ENCODE results near the gene PGP. TPM values are rescaled to one million over a fixed set of nuclear protein-coding genes. Genes with fewer than 3 reads are reported as not detected.

PGP gene
- total RNA-seq, 1 experiment from 2014 or later = 38.3 TPM

DNA sequence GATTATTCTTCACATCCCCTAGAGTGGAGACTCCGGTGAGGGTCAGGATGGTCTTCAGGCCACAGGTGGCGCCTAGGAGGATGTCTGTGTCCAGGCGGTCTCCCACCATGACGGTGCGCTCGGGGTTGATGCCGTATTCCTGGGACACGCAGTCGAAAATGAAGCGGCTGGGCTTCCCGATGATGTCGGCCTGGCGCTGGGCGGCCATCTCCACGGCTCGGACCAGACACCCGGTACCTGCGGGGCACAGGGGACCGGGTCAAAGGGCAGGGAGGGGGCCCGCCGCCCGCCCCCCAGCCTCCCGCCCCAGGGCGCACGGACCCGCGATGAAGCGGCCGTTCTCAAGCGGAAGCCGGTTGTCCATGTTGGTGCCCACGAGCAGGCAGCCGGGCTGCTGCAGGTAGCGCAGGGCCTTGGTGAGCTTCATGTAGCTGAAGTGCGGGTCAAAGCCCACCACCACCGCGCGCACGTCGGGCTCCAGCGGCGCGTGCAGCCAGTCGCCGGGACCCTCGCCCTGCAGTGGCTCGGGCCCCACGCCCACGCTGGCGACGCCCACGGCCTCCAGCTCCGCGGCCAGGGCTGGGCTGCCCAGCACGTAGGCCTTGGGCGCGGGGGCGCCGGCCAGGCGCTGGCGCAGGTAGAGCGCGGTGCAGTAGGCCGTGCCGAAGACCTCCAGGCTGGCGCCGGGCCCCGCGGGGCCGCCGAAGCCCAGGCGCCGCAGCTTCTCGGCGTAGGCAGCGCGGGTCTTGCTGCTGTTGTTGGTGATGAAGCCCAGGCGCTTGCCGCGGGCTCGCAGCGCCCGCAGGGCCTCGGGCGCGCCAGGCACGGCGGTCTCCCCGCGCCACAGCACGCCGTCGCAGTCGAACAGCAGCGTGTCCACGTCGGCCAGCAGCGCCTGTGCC is 572 bp downstream of the PGP start:
- Histone ChIP-seq H4K91ac (ENCODE audit: insufficient read length, low read depth, low read length) (no peak overlapping the region), H4K8ac (replicated peaks; ENCODE audit: insufficient read length, low read depth, low read length) (no peak overlapping the region), H2BK20ac (ENCODE audit: low read depth, low read length, poor library complexity, severe bottlenecking) (no peak overlapping the region), H3K4me2 (ENCODE audit: insufficient read depth, insufficient read length, low read length) (peak overlapping the region; percentile 75), H3K9me3 (ENCODE audit: control insufficient read depth, low read depth, low read length) (no peaks in the 10 kb centered on the region), H2AFZ (ENCODE audit: low read length) (no peak overlapping the region), H3K27me3 (ENCODE audit: insufficient read depth, low read length) (no peaks in the 10 kb centered on the region), H4K5ac (ENCODE audit: insufficient read length, low read depth, low read length) (no peak overlapping the region), H3K14ac (ENCODE audit: insufficient read depth, low read length) (0 out of 2 replicates have a peak overlapping the region, but pooled peaks have one; percentile 79), H3K4me1 (ENCODE audit: insufficient read depth, low read length) (no peaks in the 10 kb centered on the region), H3K9ac (ENCODE audit: extremely low read depth, insufficient read length, low read length) (peak overlapping the region; percentile 83), H2AK5ac (ENCODE audit: insufficient read length, low read length) (no peak overlapping the region), H3K27ac (ENCODE audit: insufficient read length, low read depth, low read length) (no peak overlapping the region), H2BK5ac (ENCODE audit: insufficient read length, low read length) (no peak overlapping the region), H2BK12ac (ENCODE audit: insufficient read length, low read depth, low read length) (no peak overlapping the region), H3K79me1 (ENCODE audit: insufficient read depth, low read depth, low read length, poor library complexity, severe bottlenecking) (peaks cover 6% of the 10 kb centered on the region), H3K56ac (ENCODE audit: insufficient read length, low read depth, low read length) (no peak overlapping the region), H3K23ac (ENCODE audit: insufficient read length, low read depth, low read length) (no peak overlapping the region), H3K79me2 (ENCODE audit: insufficient read depth, low read length) (peaks cover 6% of the 10 kb centered on the region; the same call in 1 of the 2 replicates), H4K20me1 (ENCODE audit: control insufficient read depth, insufficient read depth, insufficient read length) (no peaks in the 10 kb centered on the region), H3K4ac (ENCODE audit: low read depth, low read length) (no peak overlapping the region), H3K23me2 (ENCODE audit: insufficient read length, low read depth, low read length, poor library complexity, severe bottlenecking) (peaks cover 8% of the 10 kb centered on the region), H3K18ac (ENCODE audit: insufficient read length, low read depth, low read length) (no peak overlapping the region), H2BK120ac (ENCODE audit: low read depth, low read length, poor library complexity, severe bottlenecking) (no peak overlapping the region), H3T11ph (ENCODE audit: low read length) (no peak overlapping the region), H2BK15ac (ENCODE audit: low read depth, low read length) (no peak overlapping the region)
- Mint-ChIP-seq H3K36me3 (ENCODE audit: insufficient read depth in 1 of 3, low read depth in 3 of 3) (peaks cover 9 to 25% (median 19%) of the 10 kb centered on the region in 3 experiments; a peak in 6 of 7 replicates), H3K9me3 (no peaks in the 10 kb centered on the region), H3K4me1 (peaks cover 13 to 18% of the 10 kb centered on the region in 2 experiments), H3K4me3 (peak overlapping the region; percentile 77 to 86), H3K27ac (0 out of 7 replicates have a peak overlapping the region, but pooled peaks of 2 of the 3 experiments have one; percentile 13 to 31), H3K27me3 (ENCODE audit: low read depth) (no peaks in the 10 kb centered on the region)
- WGBS (ENCODE audit: extremely low coverage, insufficient read length, low lambda C conversion rate) = no CpG with 5 or more reads among the region's 98 CpGs
- DNase-seq = no peak
- TF ChIP-seq, protein P1, sequence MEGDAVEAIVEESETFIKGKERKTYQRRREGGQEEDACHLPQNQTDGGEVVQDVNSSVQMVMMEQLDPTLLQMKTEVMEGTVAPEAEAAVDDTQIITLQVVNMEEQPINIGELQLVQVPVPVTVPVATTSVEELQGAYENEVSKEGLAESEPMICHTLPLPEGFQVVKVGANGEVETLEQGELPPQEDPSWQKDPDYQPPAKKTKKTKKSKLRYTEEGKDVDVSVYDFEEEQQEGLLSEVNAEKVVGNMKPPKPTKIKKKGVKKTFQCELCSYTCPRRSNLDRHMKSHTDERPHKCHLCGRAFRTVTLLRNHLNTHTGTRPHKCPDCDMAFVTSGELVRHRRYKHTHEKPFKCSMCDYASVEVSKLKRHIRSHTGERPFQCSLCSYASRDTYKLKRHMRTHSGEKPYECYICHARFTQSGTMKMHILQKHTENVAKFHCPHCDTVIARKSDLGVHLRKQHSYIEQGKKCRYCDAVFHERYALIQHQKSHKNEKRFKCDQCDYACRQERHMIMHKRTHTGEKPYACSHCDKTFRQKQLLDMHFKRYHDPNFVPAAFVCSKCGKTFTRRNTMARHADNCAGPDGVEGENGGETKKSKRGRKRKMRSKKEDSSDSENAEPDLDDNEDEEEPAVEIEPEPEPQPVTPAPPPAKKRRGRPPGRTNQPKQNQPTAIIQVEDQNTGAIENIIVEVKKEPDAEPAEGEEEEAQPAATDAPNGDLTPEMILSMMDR (conservative IDR thresholded peaks at IDR 0.05) = 0 out of 3 replicates have a peak, but pooled peaks have one; percentile 9

Data from H9 (cell line).